Tongue (tissue), 3 donors: ENCODE measurements around the gene CACNA1B. TPM values are rescaled to one million over a fixed set of nuclear protein-coding genes. Genes with fewer than 3 reads are reported as not detected.
A peak's percentile ranks its signal among the peaks of the same experiment; 100 is the strongest.
"Not testable (repeated sequence)": the region's sequence is repeated elsewhere in the genome, so short reads cannot be mapped to it uniquely, and the experiment has no call there.

Source experiments
- DNase-seq: peaks from one replicate; pipeline ENCODE4 v3.0.0-alpha.2; 2015
- small RNA-seq: library from RNA; depleted of rRNA; stranded (forward); fragments of <200 nt; gene quantifications from one replicate; pipeline ENCODE3, GENCODE V24; 2014; ENCODE audit warnings: low replicate concordance
- total RNA-seq: library from RNA; depleted of rRNA; stranded (reverse); fragments of >200 nt; gene quantifications from one replicate; pipeline ENCODE4 v1.2.3, GENCODE V29; 2014

The CACNA1B gene
- total RNA-seq, 1 donor from 2014 or later, result 0.41 TPM

- DNase-seq, result not testable (repeated sequence)
These were observed 265.9 kb downstream of the CACNA1B start for GRCh38 chr9:138143491-138143890.

- peak; percentile 43 for DNase-seq
These were observed 270.0 kb downstream of the CACNA1B start for GRCh38 chr9:138147556-138147955.

- DNase-seq, result peak; percentile 8
These were observed 272.4 kb downstream of the CACNA1B start for GRCh38 chr9:138149672-138150656.

GRCh38 chr9:138155788-138156187 is 278.2 kb downstream of the CACNA1B start:
- not testable (repeated sequence) for DNase-seq

- not testable (repeated sequence) for DNase-seq
These were observed 289.2 kb downstream of the CACNA1B start for GRCh38 chr9:138166793-138167192.

Small RNA genes within 50 kb of the gene (small RNA-seq; reads per million reads assigned to genes)
- gene AL591424.2 (not detected), gene MIR602 (not detected)
